C4-2B (cell line): ENCODE results near the gene RASGRP1.

Source experiments
- H3K27ac ChIP-seq: fragments of 450-650 bp; 2 replicates; pipeline ENCODE4 v1.5.1; 2017
- ZFX ChIP-seq: fragments of 450-650 bp; IDR thresholded peaks from 2 replicates; pipeline ENCODE4 v1.6.1; 2017
- TF ChIP-seq, protein P1 (sequence below): fragments of 450-650 bp; conservative IDR thresholded peaks from 2 replicates; pipeline ENCODE4 v1.5.1; 2017; ENCODE audit warnings: mild to moderate bottlenecking

RASGRP1 gene

DNA sequence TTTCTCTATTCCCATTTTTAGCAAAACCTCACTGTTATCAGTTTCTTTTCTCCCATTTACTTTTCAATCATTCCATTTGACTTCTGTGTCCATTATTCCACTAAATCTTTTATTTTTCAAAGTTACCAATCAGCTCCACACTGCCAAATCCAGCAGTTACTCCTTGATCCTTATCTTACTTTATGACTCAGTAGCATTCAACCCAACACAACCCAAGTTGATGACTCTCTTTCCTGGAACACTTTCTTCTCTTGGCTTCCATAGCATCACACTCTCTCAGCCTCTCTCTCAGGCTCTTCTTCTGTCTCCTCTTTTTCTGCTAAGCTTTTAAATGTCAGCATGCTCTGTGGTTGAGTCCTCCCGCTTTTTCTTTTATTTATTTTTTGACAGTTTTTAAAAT is 36.3 kb downstream of the RASGRP1 start:
- no peak overlapping the region for H3K27ac ChIP-seq
- TF ChIP-seq, protein P1, sequence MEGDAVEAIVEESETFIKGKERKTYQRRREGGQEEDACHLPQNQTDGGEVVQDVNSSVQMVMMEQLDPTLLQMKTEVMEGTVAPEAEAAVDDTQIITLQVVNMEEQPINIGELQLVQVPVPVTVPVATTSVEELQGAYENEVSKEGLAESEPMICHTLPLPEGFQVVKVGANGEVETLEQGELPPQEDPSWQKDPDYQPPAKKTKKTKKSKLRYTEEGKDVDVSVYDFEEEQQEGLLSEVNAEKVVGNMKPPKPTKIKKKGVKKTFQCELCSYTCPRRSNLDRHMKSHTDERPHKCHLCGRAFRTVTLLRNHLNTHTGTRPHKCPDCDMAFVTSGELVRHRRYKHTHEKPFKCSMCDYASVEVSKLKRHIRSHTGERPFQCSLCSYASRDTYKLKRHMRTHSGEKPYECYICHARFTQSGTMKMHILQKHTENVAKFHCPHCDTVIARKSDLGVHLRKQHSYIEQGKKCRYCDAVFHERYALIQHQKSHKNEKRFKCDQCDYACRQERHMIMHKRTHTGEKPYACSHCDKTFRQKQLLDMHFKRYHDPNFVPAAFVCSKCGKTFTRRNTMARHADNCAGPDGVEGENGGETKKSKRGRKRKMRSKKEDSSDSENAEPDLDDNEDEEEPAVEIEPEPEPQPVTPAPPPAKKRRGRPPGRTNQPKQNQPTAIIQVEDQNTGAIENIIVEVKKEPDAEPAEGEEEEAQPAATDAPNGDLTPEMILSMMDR, result no peak

DNA sequence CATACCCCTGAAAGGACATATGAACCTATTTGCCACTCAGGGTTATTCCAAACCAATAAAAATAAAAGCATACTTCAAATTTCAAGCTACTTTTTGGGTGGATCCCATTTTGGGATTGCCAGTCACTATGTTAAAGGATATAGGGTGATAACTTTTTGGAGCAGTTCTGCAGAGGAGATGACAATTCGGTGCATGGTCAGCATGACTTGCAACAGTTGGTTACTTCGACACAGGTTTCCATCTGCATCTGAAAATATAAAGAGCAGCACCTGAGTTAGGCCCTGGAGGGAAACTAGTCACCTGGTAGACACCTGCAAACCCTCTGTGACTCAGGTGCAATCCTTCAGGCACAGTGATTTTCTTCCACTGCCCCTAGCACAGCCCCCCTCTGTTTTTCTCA is 38.5 kb downstream of the RASGRP1 start:
- no peak for TF ChIP-seq ZFX
- TF ChIP-seq, protein P1, result no peak
- no peak overlapping the region for H3K27ac ChIP-seq

DNA sequence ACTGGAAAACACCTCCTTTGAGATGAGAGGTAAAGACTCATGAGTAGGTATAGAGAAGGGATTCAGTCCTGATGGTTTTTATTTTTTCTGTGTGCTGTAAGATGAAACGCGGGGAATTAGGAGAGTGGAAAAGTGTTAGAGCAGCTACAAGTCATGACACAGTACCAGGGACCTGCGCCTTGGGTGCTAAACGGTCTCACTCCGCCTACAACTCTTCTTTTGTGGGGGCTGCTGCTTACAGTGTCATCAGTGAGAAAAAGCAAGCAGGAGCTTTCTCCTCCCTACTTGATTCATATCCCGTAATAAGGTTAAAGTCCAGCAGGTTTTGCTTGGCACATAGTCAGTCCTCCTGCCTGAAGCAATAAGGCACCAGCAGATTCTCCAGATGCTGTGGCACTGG is 39.1 kb downstream of the RASGRP1 start:
- no peak overlapping the region for H3K27ac ChIP-seq
- TF ChIP-seq, protein P1, result no peak
- no peak for TF ChIP-seq ZFX

GRCh38 chr15:38524156-38524555 is 40.5 kb downstream of the RASGRP1 start:
- H3K27ac ChIP-seq, result no peak overlapping the region
- no peak for TF ChIP-seq ZFX
- TF ChIP-seq, protein P1, result no peak

DNA sequence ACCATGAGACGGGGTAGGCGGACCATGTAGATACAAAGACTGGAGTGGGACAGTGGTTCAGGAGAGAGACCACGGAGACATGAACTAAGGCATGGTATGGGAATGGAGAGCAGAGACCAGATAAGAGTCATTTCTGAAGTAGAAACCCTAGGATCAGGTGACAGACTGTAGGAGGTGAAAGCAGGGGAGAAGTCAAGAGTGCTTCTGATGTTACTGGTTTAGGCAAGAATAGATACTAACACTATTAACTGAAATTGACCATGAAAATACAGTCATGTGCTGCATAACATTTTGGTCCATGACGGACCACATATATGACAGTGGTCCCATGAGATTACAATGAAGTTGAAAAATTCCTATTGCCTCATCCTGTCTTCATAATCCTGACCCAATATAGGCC is 41.7 kb downstream of the RASGRP1 start:
- no peak overlapping the region for H3K27ac ChIP-seq
- TF ChIP-seq ZFX, result no peak
- TF ChIP-seq, protein P1, result no peak

- TF ChIP-seq ZFX, result no peak
- TF ChIP-seq, protein P1, result no peak
- H3K27ac ChIP-seq, result no peak overlapping the region
Measured at GRCh38 chr15:38521316-38521715, 43.3 kb downstream of the RASGRP1 start.

GRCh38 chr15:38520035-38520434 is 44.6 kb downstream of the RASGRP1 start:
- H3K27ac ChIP-seq, result no peak overlapping the region
- TF ChIP-seq, protein P1, result no peak
- no peak for TF ChIP-seq ZFX
